Astrocyte of the spinal cord (primary cell): Measurements from ENCODE around the gene PMM2.

Source experiments
- DNase-seq: peaks from one replicate; pipeline ENCODE4 v3.0.0; 2011; ENCODE audit warnings: low read depth, low spot score
- H3K4me3 ChIP-seq: 2 replicates; pipeline ENCODE4 v1.5.1; 2011; ENCODE audit warnings: low read depth, mild to moderate bottlenecking, low read length, moderate library complexity
- in situ Hi-C: cut with HindIII; loops from 2 replicates; pipeline ENCODE4 v1.10.0; 2017; ENCODE audit warnings: low sequenced_read_pairs
- TF ChIP-seq, protein P1 (sequence below): IDR thresholded peaks from 2 replicates; pipeline ENCODE4 v1.5.1; 2012; ENCODE audit warnings: low read depth, mild to moderate bottlenecking, low read length, inconsistent platforms

The PMM2 gene

GRCh38 chr16:8880839-8881510 is 83.3 kb downstream of the PMM2 start:
- DNase-seq, result no peak
- in situ Hi-C loops, result no loop called here

DNA sequence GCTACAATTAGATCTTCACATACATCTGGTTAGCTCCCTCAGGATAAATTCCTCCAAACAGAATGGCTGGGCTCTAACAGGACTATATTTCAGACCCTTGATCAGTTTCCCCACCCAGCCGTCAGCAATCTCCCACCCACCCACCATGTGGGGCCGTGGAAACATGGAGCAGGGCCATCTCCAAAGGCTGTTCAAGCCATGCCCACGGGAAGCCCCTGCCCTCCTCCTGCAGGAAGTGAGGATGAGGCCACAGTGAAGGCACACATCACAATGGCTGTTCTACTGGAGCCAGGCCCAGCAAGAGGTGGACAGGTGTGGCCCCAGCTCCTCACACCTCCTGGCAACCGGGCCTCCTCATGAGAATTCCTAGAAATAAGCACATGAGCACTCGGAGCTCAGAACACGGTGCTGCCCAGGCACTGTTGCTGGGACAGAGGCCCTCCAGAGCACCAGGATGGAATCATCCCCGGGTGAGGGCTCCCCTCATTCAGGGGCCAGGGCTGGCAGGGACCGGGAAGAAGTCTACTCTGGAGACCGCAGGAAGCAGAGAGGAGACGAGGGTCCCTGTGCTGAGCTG is 84.5 kb downstream of the PMM2 start, which contains the start of gene LITAFD:
LITAFD (plus strand) TSS at position 311 of the 577 bp plus-strand sequence. CDS start 2,005 bp downstream, outside the sequence.
- H3K4me3 ChIP-seq, result no peak within 1 kb of the TSS
- TF ChIP-seq, protein P1, sequence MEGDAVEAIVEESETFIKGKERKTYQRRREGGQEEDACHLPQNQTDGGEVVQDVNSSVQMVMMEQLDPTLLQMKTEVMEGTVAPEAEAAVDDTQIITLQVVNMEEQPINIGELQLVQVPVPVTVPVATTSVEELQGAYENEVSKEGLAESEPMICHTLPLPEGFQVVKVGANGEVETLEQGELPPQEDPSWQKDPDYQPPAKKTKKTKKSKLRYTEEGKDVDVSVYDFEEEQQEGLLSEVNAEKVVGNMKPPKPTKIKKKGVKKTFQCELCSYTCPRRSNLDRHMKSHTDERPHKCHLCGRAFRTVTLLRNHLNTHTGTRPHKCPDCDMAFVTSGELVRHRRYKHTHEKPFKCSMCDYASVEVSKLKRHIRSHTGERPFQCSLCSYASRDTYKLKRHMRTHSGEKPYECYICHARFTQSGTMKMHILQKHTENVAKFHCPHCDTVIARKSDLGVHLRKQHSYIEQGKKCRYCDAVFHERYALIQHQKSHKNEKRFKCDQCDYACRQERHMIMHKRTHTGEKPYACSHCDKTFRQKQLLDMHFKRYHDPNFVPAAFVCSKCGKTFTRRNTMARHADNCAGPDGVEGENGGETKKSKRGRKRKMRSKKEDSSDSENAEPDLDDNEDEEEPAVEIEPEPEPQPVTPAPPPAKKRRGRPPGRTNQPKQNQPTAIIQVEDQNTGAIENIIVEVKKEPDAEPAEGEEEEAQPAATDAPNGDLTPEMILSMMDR, result no peak
- no peak for DNase-seq
- in situ Hi-C loops, result no loop called here

More at GRCh38 chr16:8880839-8881510, 83.3 kb downstream of the PMM2 start:
- TF ChIP-seq, protein P1, result no peak
- H3K4me3 ChIP-seq, result no peak overlapping the region

DNA sequence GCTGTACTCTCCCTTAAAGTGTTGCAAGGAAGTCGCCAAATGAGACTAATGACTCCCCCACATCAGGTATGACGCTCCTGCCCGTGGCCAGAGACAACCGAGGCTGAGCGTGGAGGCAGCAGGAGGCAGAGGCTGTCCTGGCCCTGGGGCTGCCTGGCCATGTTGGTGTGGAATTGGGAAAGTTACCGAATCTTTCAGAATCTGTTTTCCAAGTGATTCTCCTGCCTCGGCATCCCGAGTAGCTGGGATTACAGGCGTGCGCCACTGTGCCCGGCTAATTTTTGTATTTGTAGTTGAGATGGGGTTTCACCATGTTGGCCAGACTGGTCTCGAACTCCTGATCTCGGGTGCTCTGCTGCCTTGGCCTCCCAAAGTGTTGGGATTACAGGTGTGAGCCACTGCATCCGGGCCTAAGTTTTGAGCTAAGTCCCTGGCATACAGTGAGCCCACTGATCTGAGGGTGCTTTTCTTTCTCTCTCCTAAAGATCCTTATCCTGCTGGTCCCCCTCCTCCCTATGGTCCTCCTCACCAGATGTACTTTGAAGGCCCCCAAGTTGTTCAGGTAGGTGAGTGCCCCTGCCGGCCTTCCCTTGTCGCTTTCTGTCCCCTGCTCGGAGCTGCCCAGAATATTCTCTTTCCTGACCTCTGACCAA is 85.2 kb downstream of the PMM2 start:
- DNase-seq, result no peak
- TF ChIP-seq, protein P1, result no peak
- no peak overlapping the region for H3K4me3 ChIP-seq
- in situ Hi-C loops, result no loop called here

DNA sequence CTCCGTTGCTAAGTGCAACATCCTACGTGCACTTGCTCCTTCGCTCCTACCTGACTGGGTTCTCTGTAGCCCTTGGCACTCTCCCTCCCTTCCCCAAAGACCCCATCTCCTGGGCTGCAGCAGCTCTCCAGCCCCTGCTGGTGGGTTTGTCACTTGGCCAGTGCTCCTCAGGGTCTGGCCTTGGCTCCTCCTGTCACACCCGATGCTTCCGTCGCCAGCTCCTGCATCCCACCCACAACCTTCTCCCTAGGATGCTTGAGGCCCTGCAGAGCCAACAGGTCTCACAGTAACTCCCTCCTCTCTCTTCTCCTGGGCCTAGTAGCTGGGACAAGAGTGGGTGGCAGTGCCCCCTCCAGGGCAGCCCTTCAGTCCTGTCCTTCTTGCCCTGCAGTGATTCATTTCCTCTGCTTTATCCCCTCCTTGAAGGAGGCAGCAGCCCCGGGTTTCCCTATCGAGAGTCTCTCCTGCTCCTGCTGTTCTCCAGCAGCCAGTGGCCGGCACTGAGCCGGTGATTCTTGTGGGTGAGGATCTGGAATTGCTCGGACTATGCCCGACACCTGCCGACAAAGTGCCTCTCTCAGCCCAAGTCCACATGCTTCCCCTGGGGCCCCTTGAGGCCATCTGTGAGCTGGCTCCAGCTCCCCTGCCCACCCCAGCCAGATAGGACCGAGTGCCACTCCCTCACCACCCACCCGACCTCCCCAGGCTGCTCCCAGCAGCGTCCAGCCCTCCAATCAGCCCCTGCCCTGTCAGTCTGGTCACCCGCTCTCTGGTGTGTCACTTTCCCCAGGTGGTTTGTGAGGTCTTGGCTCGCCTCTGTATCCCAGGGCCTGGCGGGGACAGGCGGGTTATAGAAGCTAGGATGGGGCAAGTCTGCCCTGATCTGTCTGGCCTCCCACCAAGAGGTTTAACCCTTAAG is 88.3 kb downstream of the PMM2 start:
- no peak overlapping the region for H3K4me3 ChIP-seq
- TF ChIP-seq, protein P1, result peak; percentile 19
- peak; percentile 40 for DNase-seq
- in situ Hi-C loops, result no loop called here

DNA sequence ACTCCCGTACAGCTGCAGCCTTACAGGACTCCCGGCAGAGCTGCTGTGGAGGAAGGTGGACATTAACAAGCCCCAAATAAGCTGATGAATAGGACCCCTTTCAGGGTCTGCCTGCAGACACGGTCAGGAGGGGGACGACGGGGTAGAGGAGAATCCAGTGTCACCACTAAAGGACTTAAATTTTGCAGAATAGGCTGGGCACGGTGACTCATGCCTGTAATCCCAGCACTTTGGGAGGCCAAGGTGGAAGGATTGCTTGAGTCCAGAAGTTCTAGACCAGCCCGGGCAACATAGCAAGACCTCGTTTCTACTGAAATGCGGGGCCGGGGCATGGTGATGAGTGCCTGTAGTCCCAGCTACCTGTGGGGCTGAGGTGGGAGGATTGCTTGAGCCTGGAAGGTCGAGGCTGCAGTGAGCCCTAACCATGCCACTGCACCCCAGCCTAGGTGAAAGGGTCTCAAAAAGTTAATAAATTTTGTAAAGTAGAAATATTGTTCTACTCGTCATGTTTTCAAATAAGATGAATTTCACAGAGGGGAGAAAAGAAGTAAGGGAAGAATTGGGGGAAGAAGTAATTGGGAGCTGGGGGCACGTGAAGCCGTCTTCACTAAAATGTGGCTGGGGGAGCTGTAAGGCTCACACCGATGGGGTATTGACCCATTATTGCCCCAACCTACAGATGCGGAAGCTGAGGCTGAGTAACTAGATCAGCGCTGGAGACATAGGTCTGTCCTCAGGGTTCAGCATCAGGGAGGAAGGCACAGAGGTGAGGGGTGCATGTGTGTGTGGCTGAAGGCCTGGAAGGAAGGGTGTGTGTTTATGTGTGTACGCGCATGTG is 89.2 kb downstream of the PMM2 start:
- in situ Hi-C loops, result no loop called here
- TF ChIP-seq, protein P1, result no peak
- DNase-seq, result no peak
- H3K4me3 ChIP-seq, result no peak overlapping the region
